H1 (cell line): ENCODE measurements around the gene DCAF16. TPM values are rescaled to one million over a fixed set of nuclear protein-coding genes. Genes with fewer than 3 reads are reported as not detected.

ENCODE experiments used
- GTF2F1 ChIP-seq: IDR thresholded peaks from 2 replicates; pipeline ENCODE4 v1.6.1; 2012; ENCODE audit warnings: low read depth, low read length, improper control_type of control experiment, borderline replicate concordance
- MAFK ChIP-seq: IDR thresholded peaks from 2 replicates; pipeline ENCODE4 v1.6.1; 2012; ENCODE audit warnings: low read depth, mild to moderate bottlenecking, improper control_type of control experiment, low read length
- NANOG ChIP-seq: IDR thresholded peaks from 2 replicates; pipeline ENCODE4 v1.6.1; 2011; ENCODE audit warnings: low read length, low read depth, mild to moderate bottlenecking, inconsistent platforms; ENCODE audit not compliant: insufficient read depth, poor library complexity, severe bottlenecking
- RNF2 ChIP-seq: fragments of 200-900, 300-1000 bp; sonication (generic); IDR thresholded peaks from 2 replicates; pipeline ENCODE4 v1.7.1; 2016; ENCODE audit warnings: borderline replicate concordance, low read depth, mild to moderate bottlenecking, antibody characterized with exemption, low read length; ENCODE audit not compliant: poor library complexity, severe bottlenecking; ENCODE audit errors: missing control alignments
- SIRT6 ChIP-seq: IDR thresholded peaks from one replicate; pipeline ENCODE4 v1.7.1; 2012; ENCODE audit warnings: low read length, inconsistent platforms
- SP1 ChIP-seq: IDR thresholded peaks from 2 replicates; pipeline ENCODE4 v1.6.1; 2011; ENCODE audit warnings: low read depth, low read length
- SP4 ChIP-seq: IDR thresholded peaks from 2 replicates; pipeline ENCODE4 v1.6.1; 2012; ENCODE audit warnings: low read length, inconsistent platforms
- TAF1 ChIP-seq: IDR thresholded peaks from 2 replicates; pipeline ENCODE4 v1.6.1; 2011; ENCODE audit warnings: mild to moderate bottlenecking, low read depth, low read length
- polyA plus RNA-seq, 7 experiments: library from polyadenylated mRNA; depleted of rRNA in 3 of 7; stranded (reverse) in 5 of 7; unstranded in 2 of 7; fragments of >200 nt in 5 of 7; fragments of 200-250 nt in 2 of 7; gene quantifications; 1 replicate in 5 of 7; 2 replicates in 1 of 7; 4 replicates in 1 of 7; pipeline versions ENCODE4 v1.2.1 to v1.2.3, GENCODE V29; 2011 to 2013; ENCODE audit warnings: missing spikeins in 2 of 7, mixed read lengths in 2 of 7
- total RNA-seq: library from RNA; stranded (reverse); fragmentation: NEBNext Ultra II Directional; extraction: Animal tissue kit (Norgen Biotek cat#: 25700); gene quantifications from 2 replicates; pipeline ENCODE4 v1.2.1, GENCODE V29; 2021
- TF ChIP-seq, protein P1 (sequence below): IDR thresholded peaks from 2 replicates; pipeline ENCODE4 v1.6.1; 2012; ENCODE audit warnings: inconsistent platforms

The DCAF16 gene
- total and polyA plus RNA-seq, 2 of the 8 experiments (the other 6 are each of a cell fraction or from before 2014, with no cell fraction given) = 26.5 to 55.7 TPM

DNA sequence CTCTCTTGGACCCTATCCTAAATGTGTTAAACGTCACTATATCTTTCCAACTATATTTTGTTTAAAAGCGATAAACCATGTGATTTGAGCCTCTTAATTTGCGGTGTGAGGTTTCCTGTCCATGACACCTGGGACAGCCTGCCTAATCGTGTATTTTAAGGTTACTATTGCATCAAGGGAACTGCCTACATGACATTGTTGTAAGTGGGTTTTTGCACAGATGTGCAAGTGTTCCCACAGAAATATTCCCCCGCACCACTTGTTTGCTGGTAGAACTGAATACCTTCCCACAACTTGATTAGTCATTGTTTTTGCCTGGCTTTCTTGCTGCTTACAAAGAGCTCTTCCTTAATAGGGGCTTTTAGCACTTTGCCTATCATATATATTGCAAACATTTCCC lies 24.0 kb downstream of the DCAF16 start (continued):
- TF ChIP-seq MAFK (no peak), SP1 (no peak), NANOG (no peak), SP4 (no peak), SIRT6 (no peak), RNF2 (no peak), GTF2F1 (no peak), TAF1 (no peak)
- TF ChIP-seq, protein P1, sequence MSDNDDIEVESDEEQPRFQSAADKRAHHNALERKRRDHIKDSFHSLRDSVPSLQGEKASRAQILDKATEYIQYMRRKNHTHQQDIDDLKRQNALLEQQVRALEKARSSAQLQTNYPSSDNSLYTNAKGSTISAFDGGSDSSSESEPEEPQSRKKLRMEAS = no peak
